Measurements from ENCODE around the gene SCT.

The SCT gene

GRCh38 chr11:629237-629583 is 2.2 kb upstream of the SCT start:
- no peaks in the 10 kb centered on the region for H3K4me1 ChIP-seq (ENCODE audit: control insufficient read depth, insufficient read depth, low read length)
- POLR2A ChIA-PET = no interaction called here
- no peak overlapping the region for H3K4me3 ChIP-seq (ENCODE audit: low read depth, low read length)
- H3K9me3 ChIP-seq (ENCODE audit: control insufficient read depth, insufficient read depth, low read depth, low read length) = no peaks in the 10 kb centered on the region
- TF ChIP-seq GLI4 (tag by site-specific recombination; IDR thresholded peaks at IDR 0.05) (no peak), ZNF169 (tag by site-specific recombination; IDR thresholded peaks at IDR 0.05) (no peak), PRDM1 (tag by site-specific recombination; IDR thresholded peaks at IDR 0.05) (no peak), ZNF362 (tag by site-specific recombination; IDR thresholded peaks at IDR 0.05) (no peak), IKZF3 (tag by site-specific recombination; IDR thresholded peaks at IDR 0.05) (no peak), ZNF16 (tag by site-specific recombination; IDR thresholded peaks at IDR 0.05; ENCODE audit: low read depth) (no peak), ZNF114 (tag by site-specific recombination; IDR thresholded peaks at IDR 0.05) (no peak), ZNF501 (tag by site-specific recombination; IDR thresholded peaks at IDR 0.05) (no peak), ZBTB6 (tag by site-specific recombination; IDR thresholded peaks at IDR 0.05) (no peak), ELK4 (IDR thresholded peaks at IDR 0.05; ENCODE audit: borderline replicate concordance, low read depth, low read length) (no peak), ZBTB49 (tag by site-specific recombination; IDR thresholded peaks at IDR 0.05; ENCODE audit: low read depth) (no peak), SP3 (tag by site-specific recombination; IDR thresholded peaks at IDR 0.05) (no peak), ZNF560 (tag by site-specific recombination; IDR thresholded peaks at IDR 0.05; ENCODE audit: borderline replicate concordance) (no peak), PRDM4 (tag by site-specific recombination; IDR thresholded peaks at IDR 0.05) (no peak), ZNF426 (tag by site-specific recombination; IDR thresholded peaks at IDR 0.05) (no peak), ZNF561 (tag by site-specific recombination; IDR thresholded peaks at IDR 0.05; ENCODE audit: borderline replicate concordance) (no peak), ZNF639 (tag by site-specific recombination; IDR thresholded peaks at IDR 0.05) (no peak), BCL11B (tag by site-specific recombination; IDR thresholded peaks at IDR 0.05; ENCODE audit: low read depth) (no peak)
- no peak overlapping the region for H3K27ac ChIP-seq (ENCODE audit: extremely low read depth, low read depth, low read length)
- CTCF ChIA-PET = no interaction called here
- H3K36me3 ChIP-seq (ENCODE audit: control insufficient read depth in 2 of 2, insufficient read depth in 1 of 2, low read length in 2 of 2) = no peaks in the 10 kb centered on the region; a peak in 1 of 3 replicates
